LNCAP (cell line): ENCODE results near the gene SIMC1.

Source experiments
- CTCF ChIP-seq: fragments of 450-650 bp; IDR thresholded peaks from 2 replicates; pipeline ENCODE4 v1.5.1; 2017; ENCODE audit warnings: mild to moderate bottlenecking

The SIMC1 gene

GRCh38 chr5:176381979-176382378 lies 143.8 kb downstream of the SIMC1 start:
- TF ChIP-seq CTCF = no peak

GRCh38 chr5:176382721-176383120 lies 144.5 kb downstream of the SIMC1 start:
- no peak for TF ChIP-seq CTCF

GRCh38 chr5:176383248-176383905 lies 145.2 kb downstream of the SIMC1 start:
- no peak for TF ChIP-seq CTCF

GRCh38 chr5:176383961-176384360 lies 145.7 kb downstream of the SIMC1 start:
- no peak for TF ChIP-seq CTCF

- no peak for TF ChIP-seq CTCF
Observed at GRCh38 chr5:176384366-176384930, 146.2 kb downstream of the SIMC1 start.

GRCh38 chr5:176384991-176385390 lies 146.8 kb downstream of the SIMC1 start:
- no peak for TF ChIP-seq CTCF

GRCh38 chr5:176386491-176386890 lies 148.3 kb downstream of the SIMC1 start:
- TF ChIP-seq CTCF = no peak
